Cardiac muscle cell (in vitro differentiated cells and primary cell): ENCODE measurements around the gene CNPPD1. TPM values are rescaled to one million over a fixed set of nuclear protein-coding genes. Genes with fewer than 3 reads are reported as not detected.

Source experiments
- DNase-seq, 2 donors: peaks; one replicate each; pipeline versions ENCODE4 v3.0.0 to v3.0.0-alpha.2; 2010 to 2017; ENCODE audit warnings: low read depth in 1 of 2, low spot score in 1 of 2
- H3K27ac ChIP-seq: fragments of 200-600 bp; sonication (generic); 2 replicates; pipeline ENCODE4 v1.5.1; 2016
- H3K27me3 ChIP-seq: fragments of 200-600 bp; sonication (generic); 2 replicates; pipeline ENCODE4 v1.6.0; 2016; ENCODE audit warnings: control low read depth
- H3K36me3 ChIP-seq: fragments of 200-600 bp; sonication (generic); 2 replicates; pipeline ENCODE4 v1.5.1; 2016; ENCODE audit warnings: control low read depth
- H3K4me1 ChIP-seq: fragments of 200-600 bp; sonication (generic); 2 replicates; pipeline ENCODE4 v1.8.1; 2017; ENCODE audit warnings: low read depth, mild to moderate bottlenecking, mixed run types
- H3K4me3 ChIP-seq: fragments of 200-600 bp; sonication (generic); 2 replicates; pipeline ENCODE4 v1.5.1; 2016; ENCODE audit warnings: mild to moderate bottlenecking
- H3K9me3 ChIP-seq: fragments of 200-600 bp; sonication (generic); 2 replicates; pipeline ENCODE4 v1.5.1; 2017; ENCODE audit warnings: low read depth, mild to moderate bottlenecking, control low read depth
- CTCF ChIP-seq: IDR thresholded peaks from 2 replicates; pipeline ENCODE4 v1.5.1; 2012; ENCODE audit warnings: low read depth, mild to moderate bottlenecking, low read length
- polyA plus RNA-seq: library from polyadenylated mRNA; unstranded; fragments of >200 nt; fragmentation: Nextera tagmentation; extraction: Ambion mirVana; gene quantifications from 2 replicates; pipeline ENCODE4 v1.2.1, GENCODE V29; 2016
- total RNA-seq: library from RNA; depleted of rRNA; stranded (reverse); fragments of >200 nt; gene quantifications from 2 replicates; pipeline ENCODE4 v1.2.3, GENCODE V29; 2016

CNPPD1 gene
- total and polyA plus RNA-seq, 2 experiments from 2014 or later = 42.6 to 81.9 TPM

- Histone ChIP-seq H3K4me1 (peaks cover 4% of the 10 kb centered on the region), H3K27ac (peak overlapping the region; percentile 93), H3K36me3 (peaks cover 33% of the 10 kb centered on the region), H3K4me3 (peak overlapping the region; percentile 49), H3K27me3 (no peaks in the 10 kb centered on the region), H3K9me3 (no peaks in the 10 kb centered on the region)
- DNase-seq = peak; percentile 47 to 69
- no peak for TF ChIP-seq CTCF
These were observed 1.9 kb upstream of the CNPPD1 start for GRCh38 chr2:219178377-219179175.

GRCh38 chr2:219177552-219178376, 1.0 kb upstream of the CNPPD1 start, which contains the start of gene RETREG2:
Gene RETREG2 (plus strand): TSS chr2:219178275. CDS start chr2:219178353, 78 bp downstream.
- no peaks in the 10 kb centered on the region for H3K9me3 ChIP-seq
- peak within 1 kb of the TSS; percentile 49 for H3K4me3 ChIP-seq
- no peaks in the 10 kb centered on the region for H3K27me3 ChIP-seq
- H3K27ac ChIP-seq = peak within 1 kb of the TSS; percentile 93
- peaks cover 28% of the 10 kb centered on the region for H3K36me3 ChIP-seq
- peak; percentile 94 for DNase-seq
- peaks cover 4% of the 10 kb centered on the region for H3K4me1 ChIP-seq
- TF ChIP-seq CTCF = peak; percentile 23

GRCh38 chr2:219175928-219176817, 552 bp downstream of the CNPPD1 start:
- Histone ChIP-seq H3K36me3 (peaks cover 18% of the 10 kb centered on the region), H3K4me3 (peak overlapping the region; percentile 49), H3K9me3 (no peaks in the 10 kb centered on the region), H3K27me3 (no peaks in the 10 kb centered on the region), H3K27ac (peak overlapping the region; percentile 93), H3K4me1 (peaks cover 4% of the 10 kb centered on the region)
- peak; percentile 21 for TF ChIP-seq CTCF
- DNase-seq = peak; percentile 38 to 69

- no peak for TF ChIP-seq CTCF
- Histone ChIP-seq H3K9me3 (no peaks in the 10 kb centered on the region), H3K27me3 (no peaks in the 10 kb centered on the region), H3K27ac (no peak overlapping the region), H3K4me1 (peaks cover 4% of the 10 kb centered on the region), H3K36me3 (peaks cover 11% of the 10 kb centered on the region), H3K4me3 (no peak overlapping the region)
- no peak for DNase-seq
These were observed 1.2 kb downstream of the CNPPD1 start for GRCh38 chr2:219175486-219175885.

GRCh38 chr2:219174801-219175200, 1.9 kb downstream of the CNPPD1 start:
- DNase-seq = no peak
- no peak for TF ChIP-seq CTCF

More at GRCh38 chr2:219174801-219175200, 1.9 kb downstream of the CNPPD1 start:
- peaks cover 4% of the 10 kb centered on the region for H3K4me1 ChIP-seq
- peaks cover 9% of the 10 kb centered on the region for H3K36me3 ChIP-seq
- H3K27me3 ChIP-seq = no peaks in the 10 kb centered on the region
- H3K4me3 ChIP-seq = no peak overlapping the region
- no peak overlapping the region for H3K27ac ChIP-seq
- H3K9me3 ChIP-seq = no peaks in the 10 kb centered on the region
